DLD1 (cell line): ENCODE results near the gene OR10A5.
"Not testable (repeated sequence)": the region's sequence is repeated elsewhere in the genome, so short reads cannot be mapped to it uniquely, and the experiment has no call there.

Experiments
- in situ Hi-C: cut with HindIII; loops from 2 replicates; pipeline ENCODE4 v1.10.0; 2017; ENCODE audit warnings: low sequenced_read_pairs

Gene OR10A5

DNA sequence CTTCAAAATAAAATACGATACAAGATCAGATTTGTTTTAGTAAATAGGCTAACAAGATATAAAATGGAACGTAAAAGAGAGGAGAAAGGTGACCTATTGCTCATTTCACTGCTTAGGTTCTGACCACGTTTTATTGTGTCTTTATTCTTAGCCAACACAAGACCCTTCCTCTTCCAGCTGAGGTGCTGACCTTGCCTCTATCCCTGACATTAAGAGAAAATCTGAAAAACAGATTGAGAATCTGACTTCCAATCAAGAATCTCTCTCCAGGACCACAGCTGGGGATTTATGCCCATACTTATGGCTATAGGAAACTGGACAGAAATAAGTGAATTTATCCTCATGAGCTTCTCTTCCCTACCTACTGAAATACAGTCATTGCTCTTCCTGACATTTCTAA is at the start of gene OR10A5:
TSS of gene OR10A5 (plus strand) at position 301 of the 400 bp plus-strand sequence. CDS start at position 301, 0 bp downstream.
- in situ Hi-C loops: no loop called here

- in situ Hi-C loops: no loop called here
These were observed 46.1 kb upstream of the OR10A5 start, which contains the start of gene OR6A2 for GRCh38 chr11:6799402-6799801. OR6A2 (minus strand) TSS chr11:6799689; CDS start chr11:6795708, 3,981 bp downstream.

DNA sequence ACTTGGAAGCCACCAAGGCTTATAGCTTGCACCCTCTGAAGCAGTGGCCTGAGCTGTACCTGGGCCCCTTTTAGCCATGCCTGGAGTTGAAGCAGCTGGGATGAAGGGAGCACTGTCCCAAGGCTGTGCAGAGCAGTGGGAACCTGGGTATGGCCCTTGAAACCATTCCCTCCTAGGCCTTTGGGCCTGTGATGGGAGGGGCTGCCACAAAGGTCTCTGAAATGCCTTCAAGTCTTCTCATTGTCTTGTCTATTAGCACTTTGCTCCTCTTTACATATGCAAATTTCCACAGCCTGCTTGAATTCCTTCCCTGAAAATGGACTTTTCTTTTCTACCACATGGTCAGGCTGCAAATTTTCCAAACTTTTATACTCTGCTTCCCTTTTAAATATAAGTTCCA is 44.4 kb upstream of the OR10A5 start:
- in situ Hi-C loops: not testable (repeated sequence)

GRCh38 chr11:6812390-6813005 is 33.0 kb upstream of the OR10A5 start:
- in situ Hi-C loops: no loop called here

DNA sequence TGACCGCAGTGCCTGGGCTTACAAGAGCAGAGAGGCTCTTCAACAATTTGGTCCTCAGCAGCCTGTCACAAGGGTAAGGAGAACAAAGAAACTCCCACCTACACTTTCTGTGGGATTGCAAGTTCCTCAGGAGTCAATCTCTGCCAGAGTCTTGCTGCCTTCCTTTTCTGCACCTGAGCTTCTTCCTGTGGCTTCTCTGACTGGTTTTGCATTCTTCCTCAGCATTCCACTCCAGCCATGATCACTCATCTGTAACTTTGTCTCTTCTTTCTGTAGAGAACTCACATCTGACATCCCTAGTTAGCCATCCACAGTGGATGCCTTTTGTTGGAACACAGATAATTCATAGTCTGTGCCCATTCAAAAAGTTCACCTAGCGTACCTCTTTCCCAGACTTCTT is 31.8 kb upstream of the OR10A5 start:
- in situ Hi-C loops: no loop called here

- in situ Hi-C loops: no loop called here
These were observed 27.8 kb upstream of the OR10A5 start for GRCh38 chr11:6817694-6818093.

DNA sequence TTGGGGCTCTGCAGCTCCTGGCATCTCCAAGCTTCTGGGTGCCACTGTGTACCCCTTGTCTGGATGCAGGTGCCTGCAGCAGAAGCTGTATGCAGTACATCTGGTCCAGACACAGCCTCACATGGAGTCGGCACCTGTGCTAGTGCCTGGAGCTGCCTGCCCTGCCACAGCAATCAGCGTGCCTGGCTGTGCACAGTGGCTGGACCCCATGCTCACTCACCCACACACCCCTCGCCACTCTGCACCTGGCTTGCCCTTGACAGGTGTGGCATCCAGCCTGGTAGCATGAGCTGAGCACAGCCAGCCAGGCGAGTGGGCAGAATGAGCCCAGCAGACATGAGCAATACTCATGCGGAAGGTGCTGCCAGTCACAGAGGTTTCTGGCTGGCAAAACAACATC is 26.5 kb upstream of the OR10A5 start:
- in situ Hi-C loops: no loop called here

DNA sequence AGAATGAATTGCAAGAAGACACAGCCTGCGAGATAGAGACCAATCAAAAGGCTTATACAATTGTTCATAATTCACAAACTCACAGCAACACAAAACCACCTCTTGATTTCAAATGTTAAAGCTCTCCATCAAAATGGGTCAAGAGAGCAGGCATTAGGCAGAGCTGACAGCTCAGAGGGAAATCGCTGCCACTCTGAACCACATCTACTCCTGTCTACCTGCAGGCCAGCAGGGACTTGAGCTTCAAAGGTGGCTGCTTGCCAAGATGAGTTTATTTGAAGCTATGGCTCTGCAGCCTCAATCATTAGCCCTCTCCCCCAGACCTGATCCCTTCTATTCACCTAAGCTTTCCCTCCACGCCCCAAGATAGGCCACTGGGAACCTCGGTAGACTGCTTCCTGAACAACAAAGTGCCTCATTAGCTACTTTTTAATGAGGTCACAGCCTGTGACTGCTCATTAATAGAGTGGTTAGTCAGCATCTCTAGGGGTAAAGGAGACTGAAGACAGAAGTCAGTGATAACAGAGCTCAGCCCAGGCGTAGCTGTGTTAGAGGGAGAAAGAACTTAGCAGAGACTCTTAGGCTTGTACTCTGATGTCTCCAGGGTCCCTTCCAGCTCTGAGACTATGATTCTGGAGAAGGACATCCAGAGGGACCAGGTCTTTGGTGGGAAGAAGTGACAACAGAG is 21.2 kb upstream of the OR10A5 start:
- in situ Hi-C loops: no loop called here

DNA sequence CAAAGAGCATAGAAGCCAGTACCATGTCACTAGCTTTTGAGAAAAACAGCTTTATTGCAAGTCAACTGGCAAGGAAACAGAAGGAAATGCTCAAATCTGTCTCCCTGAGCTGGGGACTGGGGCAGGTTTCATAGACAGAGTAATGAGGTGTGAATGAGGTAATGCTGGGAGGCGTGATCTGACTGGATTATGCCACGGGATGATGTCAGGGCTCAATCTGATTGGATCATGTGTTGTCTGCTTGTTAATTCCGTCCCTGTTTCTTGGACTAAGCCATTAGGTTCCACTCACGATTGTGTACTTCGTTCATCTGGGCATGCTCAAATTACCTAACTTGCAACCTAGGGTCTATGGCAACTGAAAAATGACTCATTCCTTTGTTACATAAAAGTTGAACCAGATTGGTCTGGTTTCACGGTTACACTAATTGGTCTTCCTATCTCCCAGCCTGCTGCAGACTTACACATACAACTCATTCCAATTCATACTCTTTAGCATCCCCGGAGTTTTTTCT is 20.2 kb upstream of the OR10A5 start:
- in situ Hi-C loops: no loop called here

GRCh38 chr11:6828103-6828502 is 17.4 kb upstream of the OR10A5 start:
- in situ Hi-C loops: no loop called here

GRCh38 chr11:6833356-6833755 is 12.1 kb upstream of the OR10A5 start:
- in situ Hi-C loops: loop anchor here (5.0 kb wide), 1 partner anchor 51 kb away; the partner anchor contains the start of gene OR2AG1

GRCh38 chr11:6834021-6834420 is 11.5 kb upstream of the OR10A5 start:
- in situ Hi-C loops: loop anchor here (5.0 kb wide), 1 partner anchor 52 kb away; the partner anchor contains the start of gene OR2AG1

- in situ Hi-C loops: no loop called here
These were observed 3.8 kb upstream of the OR10A5 start for GRCh38 chr11:6841694-6842093.

DNA sequence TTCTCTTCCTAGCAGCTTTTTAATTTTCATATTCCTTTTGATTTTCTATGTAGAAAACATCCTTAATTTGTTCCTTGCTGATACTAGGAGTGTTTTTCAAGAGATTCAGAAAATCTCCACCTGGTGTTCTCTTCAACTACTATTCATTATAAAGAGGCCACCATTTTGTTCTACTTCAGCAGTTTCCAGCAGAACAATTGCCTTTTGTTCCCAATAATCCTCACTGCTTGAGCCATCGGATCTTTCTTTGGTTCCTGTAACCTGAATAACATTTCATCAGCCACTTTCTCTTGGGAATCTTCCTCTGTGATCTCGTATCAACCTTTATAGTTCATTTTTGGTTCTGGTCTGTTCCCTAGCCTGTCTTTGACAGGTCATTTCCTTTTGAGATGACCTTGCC is 1.8 kb upstream of the OR10A5 start:
- in situ Hi-C loops: no loop called here

GRCh38 chr11:6844356-6844755 is 1.1 kb upstream of the OR10A5 start:
- in situ Hi-C loops: no loop called here

- in situ Hi-C loops: no loop called here
These were observed 5.0 kb downstream of the OR10A5 start for GRCh38 chr11:6850526-6850925.

- in situ Hi-C loops: not testable (repeated sequence)
These were observed 9.3 kb downstream of the OR10A5 start for GRCh38 chr11:6854801-6855200.

GRCh38 chr11:6855971-6856541 is 10.6 kb downstream of the OR10A5 start:
- in situ Hi-C loops: no loop called here

DNA sequence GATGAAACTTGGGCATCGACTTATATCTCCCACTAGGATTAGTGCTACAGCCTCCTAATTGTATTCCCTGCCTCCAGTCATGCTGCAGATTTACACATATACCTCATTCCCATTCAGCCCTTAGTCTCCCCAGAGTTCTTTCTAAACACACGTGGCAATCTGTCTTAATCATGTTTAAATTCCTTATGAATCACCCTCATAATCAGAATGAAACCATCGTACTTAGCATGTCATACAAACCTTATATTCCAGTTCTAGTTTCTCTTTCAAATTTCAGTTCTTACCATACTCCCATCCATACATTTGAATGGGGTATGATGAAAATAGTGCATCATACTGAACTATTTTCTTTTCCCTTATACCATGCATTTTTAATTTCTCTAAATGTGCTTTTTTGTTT is 11.4 kb downstream of the OR10A5 start:
- in situ Hi-C loops: no loop called here

DNA sequence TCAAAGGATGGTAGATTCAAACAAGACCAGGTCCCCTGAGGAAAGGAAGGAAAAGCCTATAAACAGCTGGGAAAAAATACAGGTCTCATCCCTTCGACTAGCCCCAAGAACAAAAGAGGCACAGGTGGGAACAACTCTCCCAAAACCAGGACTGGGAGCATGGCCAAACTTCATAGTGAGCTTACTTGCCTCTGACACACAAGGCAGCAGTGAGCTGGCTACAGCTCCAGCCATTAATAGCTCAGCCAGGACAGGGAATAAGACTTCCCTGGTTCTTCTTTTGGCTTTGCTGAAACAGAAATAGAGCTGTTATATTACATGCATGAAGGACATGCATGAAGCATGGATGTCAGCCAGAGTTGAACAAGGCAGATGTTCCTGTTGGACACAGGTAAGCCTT is 17.5 kb downstream of the OR10A5 start, which contains the start of gene OR10A2:
TSS of gene OR10A2 (plus strand) at position 97 of the 400 bp plus-strand sequence. CDS start 6,698 bp downstream, outside the sequence.
- in situ Hi-C loops: no loop called here

DNA sequence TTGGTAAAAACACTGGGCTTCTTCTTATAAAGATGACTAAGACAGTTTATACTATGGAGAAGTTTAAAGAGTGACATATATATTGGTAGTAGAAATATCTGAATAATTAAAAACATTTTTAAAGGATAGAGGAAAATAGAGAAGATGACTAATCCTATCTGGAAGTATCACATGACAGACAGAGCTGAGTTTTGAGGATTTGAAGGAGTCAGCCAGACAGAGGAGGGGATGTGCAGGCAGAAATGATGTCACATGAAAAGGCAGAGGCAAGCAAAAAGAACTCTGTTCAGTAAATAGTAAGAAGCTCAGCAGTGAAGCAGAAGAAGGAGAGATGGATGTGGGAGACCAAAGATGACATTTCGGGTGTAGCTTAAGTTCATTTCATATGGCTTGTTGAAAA is 19.0 kb downstream of the OR10A5 start:
- in situ Hi-C loops: no loop called here

DNA sequence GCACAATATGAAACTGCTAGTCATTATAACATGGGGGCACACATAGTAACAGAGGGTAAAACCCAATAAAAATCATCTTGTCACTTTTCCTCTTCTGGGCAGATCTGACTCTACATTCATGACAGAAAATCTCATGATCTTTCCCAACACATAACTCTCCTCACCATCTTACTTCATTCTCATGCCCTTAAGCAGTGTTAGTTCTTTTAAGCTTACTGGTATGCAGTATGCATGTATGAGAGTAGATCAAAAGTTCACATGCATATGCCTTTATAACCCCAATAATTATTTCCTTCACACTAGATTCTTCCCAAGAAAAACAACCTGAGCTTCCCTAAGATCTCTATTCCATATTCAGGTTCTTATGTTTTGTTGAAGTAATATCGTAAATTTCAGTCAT is 25.8 kb downstream of the OR10A5 start:
- in situ Hi-C loops: no loop called here
